HepG2 (cell line): ENCODE measurements around the gene ALCAM. TPM values are rescaled to one million over a fixed set of nuclear protein-coding genes. Genes with fewer than 3 reads are reported as not detected.

Source experiments
- IRF1 ChIP-seq: sonication (generic); formaldehyde crosslinking; IDR thresholded peaks from 2 replicates; pipeline ENCODE4 v1.4.0; 2020; ENCODE audit warnings: low read depth, mild to moderate bottlenecking, missing genetic modification reagents
- RXRB ChIP-seq: IDR thresholded peaks from 2 replicates; pipeline ENCODE4 v1.6.1; 2016; ENCODE audit warnings: borderline replicate concordance, missing genetic modification reagents, missing compliant biosample characterization
- ZSCAN20 ChIP-seq: sonication (generic); formaldehyde crosslinking; IDR thresholded peaks from 2 replicates; pipeline ENCODE4 v1.4.0; 2020; ENCODE audit warnings: missing genetic modification reagents, mild to moderate bottlenecking, borderline replicate concordance
- polyA plus RNA-seq, 8 experiments: library from polyadenylated mRNA; depleted of rRNA in 3 of 8; stranded (reverse) in 7 of 8; unstranded in 1 of 8; fragments of >200 nt; fragmentation: Illumina TruSeq in 4 of 8; extraction: Trizol in 4 of 8; gene quantifications; 2 replicates each; pipeline versions ENCODE4 v1.2.1 to v1.2.3, GENCODE V29; 2011 to 2016; ENCODE audit warnings: low read depth in 4 of 8, missing spikeins in 1 of 8, mixed read lengths in 1 of 8; ENCODE audit not compliant: insufficient read depth in 1 of 8
- total RNA-seq, 5 experiments: library from RNA; depleted of rRNA; stranded (reverse); fragments of >200 nt; fragmentation: Illumina TruSeq; extraction: Trizol; gene quantifications; 2 replicates each; pipeline ENCODE4 v1.2.3, GENCODE V29; 2016; ENCODE audit warnings: low read depth in 1 of 5
- TF ChIP-seq, protein P1 (sequence below): sonication (generic); formaldehyde crosslinking; IDR thresholded peaks from 2 replicates; pipeline ENCODE4 v1.5.0; 2020; ENCODE audit warnings: mild to moderate bottlenecking, missing genetic modification reagents, borderline replicate concordance

Gene ALCAM
- total and polyA plus RNA-seq, 2 of the 13 experiments (the other 11 are each of a cell fraction or from before 2014, with no cell fraction given) = 26.0 to 33.1 TPM

DNA sequence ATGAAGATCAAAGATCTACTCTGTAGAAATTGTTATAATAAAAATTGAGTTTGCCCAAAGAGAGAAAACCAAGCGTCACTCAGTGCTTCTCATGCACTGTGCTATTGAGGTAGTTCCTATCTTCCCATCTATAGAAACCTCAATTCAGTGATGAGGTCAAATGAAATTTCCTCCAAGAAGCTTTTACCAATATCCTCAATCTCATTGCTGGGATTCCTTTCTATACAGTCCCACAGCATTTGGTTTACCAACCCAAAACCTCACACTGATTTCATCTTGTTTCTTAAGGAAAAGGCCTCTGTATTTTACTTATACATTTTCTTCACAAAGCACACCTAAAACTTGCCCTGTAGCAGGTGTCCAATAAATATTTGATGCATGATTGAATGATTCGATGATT lies 147.2 kb downstream of the ALCAM start (continued):
- no peak for TF ChIP-seq RXRB (CRISPR knock-in tag)
- no peak for TF ChIP-seq IRF1 (CRISPR knock-in tag)
- TF ChIP-seq, protein P1, sequence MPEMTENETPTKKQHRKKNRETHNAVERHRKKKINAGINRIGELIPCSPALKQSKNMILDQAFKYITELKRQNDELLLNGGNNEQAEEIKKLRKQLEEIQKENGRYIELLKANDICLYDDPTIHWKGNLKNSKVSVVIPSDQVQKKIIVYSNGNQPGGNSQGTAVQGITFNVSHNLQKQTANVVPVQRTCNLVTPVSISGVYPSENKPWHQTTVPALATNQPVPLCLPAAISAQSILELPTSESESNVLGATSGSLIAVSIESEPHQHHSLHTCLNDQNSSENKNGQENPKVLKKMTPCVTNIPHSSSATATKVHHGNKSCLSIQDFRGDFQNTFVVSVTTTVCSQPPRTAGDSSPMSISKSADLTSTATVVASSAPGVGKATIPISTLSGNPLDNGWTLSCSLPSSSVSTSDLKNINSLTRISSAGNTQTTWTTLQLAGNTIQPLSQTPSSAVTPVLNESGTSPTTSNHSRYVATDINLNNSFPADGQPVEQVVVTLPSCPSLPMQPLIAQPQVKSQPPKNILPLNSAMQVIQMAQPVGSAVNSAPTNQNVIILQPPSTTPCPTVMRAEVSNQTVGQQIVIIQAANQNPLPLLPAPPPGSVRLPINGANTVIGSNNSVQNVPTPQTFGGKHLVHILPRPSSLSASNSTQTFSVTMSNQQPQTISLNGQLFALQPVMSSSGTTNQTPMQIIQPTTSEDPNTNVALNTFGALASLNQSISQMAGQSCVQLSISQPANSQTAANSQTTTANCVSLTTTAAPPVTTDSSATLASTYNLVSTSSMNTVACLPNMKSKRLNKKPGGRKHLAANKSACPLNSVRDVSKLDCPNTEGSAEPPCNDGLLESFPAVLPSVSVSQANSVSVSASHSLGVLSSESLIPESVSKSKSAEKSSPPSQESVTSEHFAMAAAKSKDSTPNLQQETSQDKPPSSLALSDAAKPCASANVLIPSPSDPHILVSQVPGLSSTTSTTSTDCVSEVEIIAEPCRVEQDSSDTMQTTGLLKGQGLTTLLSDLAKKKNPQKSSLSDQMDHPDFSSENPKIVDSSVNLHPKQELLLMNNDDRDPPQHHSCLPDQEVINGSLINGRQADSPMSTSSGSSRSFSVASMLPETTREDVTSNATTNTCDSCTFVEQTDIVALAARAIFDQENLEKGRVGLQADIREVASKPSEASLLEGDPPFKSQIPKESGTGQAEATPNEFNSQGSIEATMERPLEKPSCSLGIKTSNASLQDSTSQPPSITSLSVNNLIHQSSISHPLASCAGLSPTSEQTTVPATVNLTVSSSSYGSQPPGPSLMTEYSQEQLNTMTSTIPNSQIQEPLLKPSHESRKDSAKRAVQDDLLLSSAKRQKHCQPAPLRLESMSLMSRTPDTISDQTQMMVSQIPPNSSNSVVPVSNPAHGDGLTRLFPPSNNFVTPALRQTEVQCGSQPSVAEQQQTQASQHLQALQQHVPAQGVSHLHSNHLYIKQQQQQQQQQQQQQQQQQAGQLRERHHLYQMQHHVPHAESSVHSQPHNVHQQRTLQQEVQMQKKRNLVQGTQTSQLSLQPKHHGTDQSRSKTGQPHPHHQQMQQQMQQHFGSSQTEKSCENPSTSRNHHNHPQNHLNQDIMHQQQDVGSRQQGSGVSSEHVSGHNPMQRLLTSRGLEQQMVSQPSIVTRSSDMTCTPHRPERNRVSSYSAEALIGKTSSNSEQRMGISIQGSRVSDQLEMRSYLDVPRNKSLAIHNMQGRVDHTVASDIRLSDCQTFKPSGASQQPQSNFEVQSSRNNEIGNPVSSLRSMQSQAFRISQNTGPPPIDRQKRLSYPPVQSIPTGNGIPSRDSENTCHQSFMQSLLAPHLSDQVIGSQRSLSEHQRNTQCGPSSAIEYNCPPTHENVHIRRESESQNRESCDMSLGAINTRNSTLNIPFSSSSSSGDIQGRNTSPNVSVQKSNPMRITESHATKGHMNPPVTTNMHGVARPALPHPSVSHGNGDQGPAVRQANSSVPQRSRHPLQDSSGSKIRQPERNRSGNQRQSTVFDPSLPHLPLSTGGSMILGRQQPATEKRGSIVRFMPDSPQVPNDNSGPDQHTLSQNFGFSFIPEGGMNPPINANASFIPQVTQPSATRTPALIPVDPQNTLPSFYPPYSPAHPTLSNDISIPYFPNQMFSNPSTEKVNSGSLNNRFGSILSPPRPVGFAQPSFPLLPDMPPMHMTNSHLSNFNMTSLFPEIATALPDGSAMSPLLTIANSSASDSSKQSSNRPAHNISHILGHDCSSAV (CRISPR knock-in tag) = no peak
- no peak for TF ChIP-seq ZSCAN20 (CRISPR knock-in tag)
